Measurements from ENCODE around the gene RPL7L1. TPM values are rescaled to one million over a fixed set of nuclear protein-coding genes. Genes with fewer than 3 reads are reported as not detected.

The RPL7L1 gene
- total and polyA plus RNA-seq, 2 of the 13 experiments (the other 11 are each of a cell fraction or from before 2014, with no cell fraction given), result 51.6 to 179 TPM

GRCh38 chr6:42879372-42880239, at the start of gene RPL7L1 (continued):
- peak; percentile 67 for TF ChIP-seq RXRA (CRISPR knock-in tag; IDR thresholded peaks at IDR 0.05)
- 0 out of 2 replicates have a peak, but pooled peaks have one; percentile 13 for TF ChIP-seq ZNF569 (CRISPR knock-in tag; IDR thresholded peaks at IDR 0.05; ENCODE audit: borderline replicate concordance)
- TF ChIP-seq TRIM24 (CRISPR knock-in tag; IDR thresholded peaks at IDR 0.05), result no peak
- peak; percentile 11; the same call in 1 of the 2 replicates for TF ChIP-seq ZNF674 (CRISPR knock-in tag; IDR thresholded peaks at IDR 0.05; ENCODE audit: low read depth)
- peak; percentile 17; the same call in 1 of the 2 replicates for TF ChIP-seq SMC3 (IDR thresholded peaks at IDR 0.05; ENCODE audit: low read length)
- no peak; the same call in 1 of the 2 replicates for TF ChIP-seq NR2F6 (IDR thresholded peaks at IDR 0.05)
- TF ChIP-seq NR2F6 (CRISPR knock-in tag; IDR thresholded peaks at IDR 0.05), result peak; percentile 27; the same call in 1 of the 2 replicates
- TF ChIP-seq ZNF24 (IDR thresholded peaks at IDR 0.05), result no peak
- TF ChIP-seq, protein P1, sequence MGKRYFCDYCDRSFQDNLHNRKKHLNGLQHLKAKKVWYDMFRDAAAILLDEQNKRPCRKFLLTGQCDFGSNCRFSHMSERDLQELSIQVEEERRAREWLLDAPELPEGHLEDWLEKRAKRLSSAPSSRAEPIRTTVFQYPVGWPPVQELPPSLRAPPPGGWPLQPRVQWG (CRISPR knock-in tag; IDR thresholded peaks at IDR 0.05; ENCODE audit: borderline replicate concordance, low read depth), result no peak
- TF ChIP-seq ZNF317 (CRISPR knock-in tag; IDR thresholded peaks at IDR 0.05), result peak; percentile 34; the same call in 1 of the 2 replicates
- TF ChIP-seq PAX8 (CRISPR knock-in tag; IDR thresholded peaks at IDR 0.05; ENCODE audit: borderline replicate concordance), result peak; percentile 67; the same call in 1 of the 2 replicates
- TF ChIP-seq SNRNP70 (IDR thresholded peaks at IDR 0.05; ENCODE audit: low read depth, low read length), result no peak
- TF ChIP-seq HMG20A (CRISPR knock-in tag; IDR thresholded peaks at IDR 0.05; ENCODE audit: borderline replicate concordance), result no peak
- no peak for TF ChIP-seq ZNF333 (CRISPR knock-in tag; IDR thresholded peaks at IDR 0.05; ENCODE audit: borderline replicate concordance)
- TF ChIP-seq MAFG (CRISPR knock-in tag; IDR thresholded peaks at IDR 0.05), result no peak
- TF ChIP-seq, protein P2, sequence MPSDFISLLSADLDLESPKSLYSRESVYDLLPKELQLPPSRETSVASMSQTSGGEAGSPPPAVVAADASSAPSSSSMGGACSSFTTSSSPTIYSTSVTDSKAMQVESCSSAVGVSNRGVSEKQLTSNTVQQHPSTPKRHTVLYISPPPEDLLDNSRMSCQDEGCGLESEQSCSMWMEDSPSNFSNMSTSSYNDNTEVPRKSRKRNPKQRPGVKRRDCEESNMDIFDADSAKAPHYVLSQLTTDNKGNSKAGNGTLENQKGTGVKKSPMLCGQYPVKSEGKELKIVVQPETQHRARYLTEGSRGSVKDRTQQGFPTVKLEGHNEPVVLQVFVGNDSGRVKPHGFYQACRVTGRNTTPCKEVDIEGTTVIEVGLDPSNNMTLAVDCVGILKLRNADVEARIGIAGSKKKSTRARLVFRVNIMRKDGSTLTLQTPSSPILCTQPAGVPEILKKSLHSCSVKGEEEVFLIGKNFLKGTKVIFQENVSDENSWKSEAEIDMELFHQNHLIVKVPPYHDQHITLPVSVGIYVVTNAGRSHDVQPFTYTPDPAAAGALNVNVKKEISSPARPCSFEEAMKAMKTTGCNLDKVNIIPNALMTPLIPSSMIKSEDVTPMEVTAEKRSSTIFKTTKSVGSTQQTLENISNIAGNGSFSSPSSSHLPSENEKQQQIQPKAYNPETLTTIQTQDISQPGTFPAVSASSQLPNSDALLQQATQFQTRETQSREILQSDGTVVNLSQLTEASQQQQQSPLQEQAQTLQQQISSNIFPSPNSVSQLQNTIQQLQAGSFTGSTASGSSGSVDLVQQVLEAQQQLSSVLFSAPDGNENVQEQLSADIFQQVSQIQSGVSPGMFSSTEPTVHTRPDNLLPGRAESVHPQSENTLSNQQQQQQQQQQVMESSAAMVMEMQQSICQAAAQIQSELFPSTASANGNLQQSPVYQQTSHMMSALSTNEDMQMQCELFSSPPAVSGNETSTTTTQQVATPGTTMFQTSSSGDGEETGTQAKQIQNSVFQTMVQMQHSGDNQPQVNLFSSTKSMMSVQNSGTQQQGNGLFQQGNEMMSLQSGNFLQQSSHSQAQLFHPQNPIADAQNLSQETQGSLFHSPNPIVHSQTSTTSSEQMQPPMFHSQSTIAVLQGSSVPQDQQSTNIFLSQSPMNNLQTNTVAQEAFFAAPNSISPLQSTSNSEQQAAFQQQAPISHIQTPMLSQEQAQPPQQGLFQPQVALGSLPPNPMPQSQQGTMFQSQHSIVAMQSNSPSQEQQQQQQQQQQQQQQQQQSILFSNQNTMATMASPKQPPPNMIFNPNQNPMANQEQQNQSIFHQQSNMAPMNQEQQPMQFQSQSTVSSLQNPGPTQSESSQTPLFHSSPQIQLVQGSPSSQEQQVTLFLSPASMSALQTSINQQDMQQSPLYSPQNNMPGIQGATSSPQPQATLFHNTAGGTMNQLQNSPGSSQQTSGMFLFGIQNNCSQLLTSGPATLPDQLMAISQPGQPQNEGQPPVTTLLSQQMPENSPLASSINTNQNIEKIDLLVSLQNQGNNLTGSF (CRISPR knock-in tag; IDR thresholded peaks at IDR 0.05), result peak; percentile 62
- peak; percentile 57; the same call in 1 of the 2 replicates for TF ChIP-seq ZSCAN30 (CRISPR knock-in tag; IDR thresholded peaks at IDR 0.05)
- no peak for TF ChIP-seq HCFC1 (IDR thresholded peaks at IDR 0.05; ENCODE audit: low read depth, low read length)
- peak; percentile 90 for TF ChIP-seq MNT (IDR thresholded peaks at IDR 0.05)
- no peak for TF ChIP-seq PTBP1 (IDR thresholded peaks at IDR 0.05; ENCODE audit: low read depth, low read length, poor library complexity, severe bottlenecking)
- TF ChIP-seq ZNF180 (CRISPR knock-in tag; IDR thresholded peaks at IDR 0.05; ENCODE audit: borderline replicate concordance, low read depth), result 0 out of 2 replicates have a peak, but pooled peaks have one; percentile 48
- no peak for TF ChIP-seq CBX1 (IDR thresholded peaks at IDR 0.05; ENCODE audit: low read depth)
